GM12878 (cell line): ENCODE measurements around the gene RAD51B. TPM values are rescaled to one million over a fixed set of nuclear protein-coding genes. Genes with fewer than 3 reads are reported as not detected.

Experiments used
- ATAC-seq: fragments of 200-7000 bp; cut with Tn5 transposase; 3 replicates; pipeline ENCODE4 v1.9.1; 2020; ENCODE audit warnings: mild to moderate bottlenecking, moderate library complexity
- BruUV-seq: library from RNA; stranded (reverse); fragments of 400-500 nt; replicated peaks from 2 replicates; lab custom pipeline; 2021; lab: Mats Ljungman, UMichigan
- CTCF ChIA-PET: fragments of 300-600 bp; sonication (Branson Sonifier 250); formaldehyde crosslinking; extraction: SDS; loops from one replicate; lab custom pipeline; 2021; ENCODE audit warnings: inconsistent platforms; lab: Yijun Ruan, JAX
- POLR2A ChIA-PET: fragments of 350-600 bp; formaldehyde crosslinking; extraction: SDS; loops from one replicate; lab custom pipeline; 2021; ENCODE audit warnings: inconsistent platforms; lab: Charles Lee
- RAD21 ChIA-PET: fragments of 300-600 bp; sonication (Branson Sonifier 250); formaldehyde crosslinking; loops from one replicate; lab custom pipeline; 2023; ENCODE audit warnings: antibody characterized with exemption; ENCODE audit not compliant: unreplicated experiment; lab: Charles Lee
- SMC1A ChIA-PET: fragments of 300-600 bp; sonication (Branson Sonifier 250); formaldehyde crosslinking; loops from one replicate; lab custom pipeline; 2023; ENCODE audit not compliant: unreplicated experiment, uncharacterized antibody; lab: Charles Lee
- DNase-seq: peaks from one replicate; pipeline ENCODE4 v3.0.0-alpha.2; 2011; ENCODE audit warnings: low read depth, low spot score
- FAIRE-seq: peaks from 3 replicates; lab custom pipeline; 2011; peaks lifted over from hg19 to GRCh38; lab: Jason Lieb, UNC
- H2AFZ ChIP-seq: 2 replicates; pipeline ENCODE4 v1.6.0; 2011; ENCODE audit warnings: low read depth, low read length, control low read depth; ENCODE audit not compliant: control insufficient read depth
- H3K27ac ChIP-seq: 2 replicates; pipeline ENCODE4 v1.5.1; 2011; ENCODE audit warnings: control low read depth; ENCODE audit not compliant: control insufficient read depth, insufficient read depth
- H3K27me3 ChIP-seq, 2 experiments: replicated peaks in 1 of 2; 2 replicates each; pipeline versions ENCODE4 v1.6.0 to v1.6.1; 2011; ENCODE audit warnings: low read length in 1 of 2; ENCODE audit not compliant: control insufficient read depth in 2 of 2, insufficient read depth in 2 of 2
- H3K36me3 ChIP-seq, 2 experiments: 2 replicates each; pipeline ENCODE4 v1.5.1; 2011; ENCODE audit warnings: low read length in 1 of 2; ENCODE audit not compliant: control insufficient read depth in 2 of 2, insufficient read depth in 2 of 2
- H3K4me1 ChIP-seq: 2 replicates; pipeline ENCODE4 v1.6.1; 2011; ENCODE audit warnings: mild to moderate bottlenecking, low read length, moderate library complexity, mixed read lengths; ENCODE audit not compliant: control insufficient read depth, insufficient read depth
- H3K4me2 ChIP-seq: 2 replicates; pipeline ENCODE4 v1.6.0; 2011; ENCODE audit warnings: control low read depth; ENCODE audit not compliant: control insufficient read depth, insufficient read depth
- H3K4me3 ChIP-seq: fragments of 200-600 bp; sonication (generic); 2 replicates; pipeline ENCODE4 v1.5.1; 2016
- H3K79me2 ChIP-seq: 2 replicates; pipeline ENCODE4 v1.6.0; 2011; ENCODE audit warnings: low read length; ENCODE audit not compliant: control insufficient read depth, insufficient read depth
- H3K9ac ChIP-seq: 2 replicates; pipeline ENCODE4 v1.8.0; 2011; ENCODE audit warnings: low read length, control low read depth, mixed read lengths; ENCODE audit not compliant: control insufficient read depth, insufficient read depth
- H3K9me3 ChIP-seq: replicated peaks from 3 replicates; pipeline ENCODE4 v1.5.1; 2011; ENCODE audit warnings: mild to moderate bottlenecking, low read length; ENCODE audit not compliant: control insufficient read depth, insufficient read depth
- H4K20me1 ChIP-seq: 2 replicates; pipeline ENCODE4 v1.6.0; 2011; ENCODE audit not compliant: control insufficient read depth, insufficient read depth
- BMI1 ChIP-seq: fragments of 450-650 bp; IDR thresholded peaks from 2 replicates; pipeline ENCODE4 v1.6.1; 2016; ENCODE audit warnings: mild to moderate bottlenecking, moderate library complexity, borderline replicate concordance
- ETV6 ChIP-seq, 2 experiments: fragments of 450-650 bp in 1 of 2; IDR thresholded peaks in 1 of 2; conservative IDR thresholded peaks in 1 of 2; 2 replicates each; pipeline ENCODE4 v1.6.1; 2014; ENCODE audit warnings: antibody characterized with exemption in 1 of 2, borderline replicate concordance in 1 of 2, low read depth in 1 of 2, mild to moderate bottlenecking in 1 of 2, moderate library complexity in 1 of 2
- FOXK2 ChIP-seq: fragments of 450-650 bp; IDR thresholded peaks from 2 replicates; pipeline ENCODE4 v1.6.1; 2017; ENCODE audit warnings: mild to moderate bottlenecking, moderate library complexity
- HCFC1 ChIP-seq: fragments of 150-350 bp; IDR thresholded peaks from 2 replicates; pipeline ENCODE4 v1.6.1; 2014; ENCODE audit warnings: low read length
- HDAC2 ChIP-seq: fragments of 200-600 bp; sonication (generic); IDR thresholded peaks from 2 replicates; pipeline ENCODE4 v1.6.1; 2017
- NFIC ChIP-seq: IDR thresholded peaks from 2 replicates; pipeline ENCODE4 v1.6.1; 2012; ENCODE audit warnings: low read depth, mild to moderate bottlenecking, inconsistent platforms, low read length, moderate library complexity
- RUNX3 ChIP-seq: IDR thresholded peaks from 2 replicates; pipeline ENCODE4 v1.6.1; 2012; ENCODE audit warnings: low read length, inconsistent platforms
- SMC3 ChIP-seq: IDR thresholded peaks from 2 replicates; pipeline ENCODE4 v1.6.1; 2011; ENCODE audit warnings: low read length, improper control_type of control experiment, borderline replicate concordance
- STAT3 ChIP-seq: IDR thresholded peaks from 2 replicates; pipeline ENCODE4 v1.6.1; 2011; ENCODE audit warnings: low read depth, low read length, improper control_type of control experiment
- YBX1 ChIP-seq: fragments of 450-650 bp; IDR thresholded peaks from 2 replicates; pipeline ENCODE4 v1.6.1; 2016; ENCODE audit warnings: antibody characterized with exemption
- ZNF207 ChIP-seq: fragments of 450-650 bp; IDR thresholded peaks from 2 replicates; pipeline ENCODE4 v1.6.1; 2014; ENCODE audit warnings: antibody characterized with exemption, mild to moderate bottlenecking, borderline replicate concordance
- ZNF24 ChIP-seq: fragments of 450-650 bp; IDR thresholded peaks from 2 replicates; pipeline ENCODE4 v1.6.1; 2017; ENCODE audit warnings: antibody characterized with exemption, mild to moderate bottlenecking
- WGBS: methylation state at CpG from one replicate; pipeline ENCODE4 v1.1.6; 2016; ENCODE audit warnings: low lambda C conversion rate; ENCODE audit not compliant: insufficient replicate concordance, insufficient coverage; ENCODE audit errors: missing lambda C conversion rate; 5-methylcytosine and 5-hydroxymethylcytosine counted together
- in situ Hi-C: fragments of 300-500 bp; cut with MboI; formaldehyde crosslinking; loops from 9 replicates; pipeline ENCODE4 v1.14.3; 2018; ENCODE audit warnings: mixed read lengths
- intact Hi-C: fragments of 100-400 bp; cut with micrococcal nuclease; formaldehyde crosslinking; loops from one replicate; pipeline ENCODE4 v1.14.2; 2022; ENCODE audit not compliant: unreplicated experiment
- polyA plus RNA-seq, 11 experiments: library from polyadenylated mRNA; depleted of rRNA in 4 of 11; unstranded in 6 of 11; stranded (reverse) in 5 of 11; fragments of >200 nt; fragmentation: Nextera tagmentation in 4 of 11; fragmentation: Illumina TruSeq in 1 of 11; extraction: Ambion mirVana in 4 of 11; extraction: Trizol in 1 of 11; gene quantifications; 1 replicate in 1 of 11; 2 replicates in 10 of 11; pipeline versions ENCODE4 v1.2.1 to v1.2.3, GENCODE V29; 2011 to 2016; ENCODE audit warnings: inconsistent platforms in 2 of 11, missing spikeins in 2 of 11, low read depth in 1 of 11
- total RNA-seq, 4 experiments: library from RNA; depleted of rRNA in 3 of 4; stranded (reverse); fragments of >200 nt in 3 of 4; fragmentation: Illumina TruSeq in 1 of 4; extraction: Trizol in 1 of 4; gene quantifications; 2 replicates each; pipeline versions ENCODE4 v1.2.1 to v1.2.3, GENCODE V29; 2013 to 2021
- TF ChIP-seq, protein P1 (sequence below): fragments of 150-350 bp; IDR thresholded peaks from 2 replicates; pipeline ENCODE4 v1.6.1; 2016; ENCODE audit warnings: low read depth, low read length
- TF ChIP-seq, protein P2 (sequence below): IDR thresholded peaks from 2 replicates; pipeline ENCODE4 v1.6.1; 2012; ENCODE audit warnings: improper control_type of control experiment, low read depth, low read length; ENCODE audit not compliant: insufficient replicate concordance
- TF ChIP-seq, protein P3 (sequence below): fragments of 450-650 bp; IDR thresholded peaks from 2 replicates; pipeline ENCODE4 v1.6.1; 2017; ENCODE audit warnings: low read depth, mild to moderate bottlenecking, moderate library complexity

Gene RAD51B
- total and polyA plus RNA-seq, 10 of the 15 experiments (the other 5 are each of a cell fraction or from before 2014, with no cell fraction given): 9.8 to 26.8 (median 21.3) TPM

DNA sequence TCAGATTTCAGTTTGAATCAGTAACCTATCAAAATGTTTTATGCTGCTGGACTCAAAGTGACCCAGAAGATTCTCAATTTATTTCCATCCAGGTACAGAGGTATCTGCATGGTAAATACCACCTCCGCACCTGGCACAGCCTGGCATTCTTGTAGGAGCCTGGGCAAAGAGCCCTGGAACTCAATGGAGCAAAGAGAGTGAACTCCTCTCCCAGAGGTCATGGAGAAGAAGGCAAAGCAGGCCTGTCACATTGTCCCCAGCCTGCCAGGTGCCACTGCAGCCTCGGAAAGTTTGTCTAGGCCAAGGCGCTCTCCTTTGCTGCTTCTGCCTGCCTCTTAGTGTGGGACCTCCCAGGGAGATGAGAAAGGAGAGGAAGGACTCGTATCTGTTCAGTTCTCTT lies 653.5 kb downstream of the RAD51B start:
- H3K9me3 ChIP-seq: no peaks in the 10 kb centered on the region; the same call in 2 of the 3 replicates
- 98% methylated on average over 4 of the region's 4 CpGs for WGBS
- no TSS peak for BruUV-seq
- POLR2A ChIA-PET: interaction anchor here (1.9 kb wide), 1 partner anchor 64 kb away, joined by 7 read pairs; no protein-coding TSS in a partner anchor
- no peak overlapping the region for H3K4me3 ChIP-seq
- no peak overlapping the region for H3K27ac ChIP-seq
- DNase-seq (no peak), ATAC-seq (no peak), FAIRE-seq (no peak)
- intact Hi-C loops: loop anchor here (2.0 to 10.0 kb wide), 2 partner anchors 70 to 528 kb away; no protein-coding TSS in a partner anchor
- in situ Hi-C loops: no loop called here
- H3K36me3 ChIP-seq: no peaks in the 10 kb centered on the region
- H2AFZ ChIP-seq: no peak overlapping the region
- H3K4me2 ChIP-seq: no peak overlapping the region
- RAD21 ChIA-PET: interaction anchor here (1.1 to 2.9 kb wide), 4 partner anchors 22 to 72 kb away, joined by 4 to 20 read pairs (median 10); no protein-coding TSS in a partner anchor
- no peaks in the 10 kb centered on the region for H4K20me1 ChIP-seq
- SMC1A ChIA-PET: interaction anchor here (0.6 to 5.7 kb wide), 9 partner anchors 10 to 191 kb away, joined by 3 to 22 read pairs (median 9); no protein-coding TSS in a partner anchor
- CTCF ChIA-PET: interaction anchor here (0.6 to 2.3 kb wide), 2 partner anchors 64 to 71 kb away, joined by 3 to 7 read pairs; no protein-coding TSS in a partner anchor
- H3K9ac ChIP-seq: no peak overlapping the region
- H3K27me3 ChIP-seq: no peaks in the 10 kb centered on the region
- H3K4me1 ChIP-seq: peaks cover 41% of the 10 kb centered on the region
- H3K79me2 ChIP-seq: no peaks in the 10 kb centered on the region
- TF ChIP-seq, protein P1, sequence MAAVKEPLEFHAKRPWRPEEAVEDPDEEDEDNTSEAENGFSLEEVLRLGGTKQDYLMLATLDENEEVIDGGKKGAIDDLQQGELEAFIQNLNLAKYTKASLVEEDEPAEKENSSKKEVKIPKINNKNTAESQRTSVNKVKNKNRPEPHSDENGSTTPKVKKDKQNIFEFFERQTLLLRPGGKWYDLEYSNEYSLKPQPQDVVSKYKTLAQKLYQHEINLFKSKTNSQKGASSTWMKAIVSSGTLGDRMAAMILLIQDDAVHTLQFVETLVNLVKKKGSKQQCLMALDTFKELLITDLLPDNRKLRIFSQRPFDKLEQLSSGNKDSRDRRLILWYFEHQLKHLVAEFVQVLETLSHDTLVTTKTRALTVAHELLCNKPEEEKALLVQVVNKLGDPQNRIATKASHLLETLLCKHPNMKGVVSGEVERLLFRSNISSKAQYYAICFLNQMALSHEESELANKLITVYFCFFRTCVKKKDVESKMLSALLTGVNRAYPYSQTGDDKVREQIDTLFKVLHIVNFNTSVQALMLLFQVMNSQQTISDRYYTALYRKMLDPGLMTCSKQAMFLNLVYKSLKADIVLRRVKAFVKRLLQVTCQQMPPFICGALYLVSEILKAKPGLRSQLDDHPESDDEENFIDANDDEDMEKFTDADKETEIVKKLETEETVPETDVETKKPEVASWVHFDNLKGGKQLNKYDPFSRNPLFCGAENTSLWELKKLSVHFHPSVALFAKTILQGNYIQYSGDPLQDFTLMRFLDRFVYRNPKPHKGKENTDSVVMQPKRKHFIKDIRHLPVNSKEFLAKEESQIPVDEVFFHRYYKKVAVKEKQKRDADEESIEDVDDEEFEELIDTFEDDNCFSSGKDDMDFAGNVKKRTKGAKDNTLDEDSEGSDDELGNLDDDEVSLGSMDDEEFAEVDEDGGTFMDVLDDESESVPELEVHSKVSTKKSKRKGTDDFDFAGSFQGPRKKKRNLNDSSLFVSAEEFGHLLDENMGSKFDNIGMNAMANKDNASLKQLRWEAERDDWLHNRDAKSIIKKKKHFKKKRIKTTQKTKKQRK: no peak
- TF ChIP-seq ETV6 (conservative IDR thresholded peaks at IDR 0.05 in 1 of 2, IDR thresholded peaks at IDR 0.05 in 1 of 2; ENCODE audit: borderline replicate concordance in 1 of 2, low read depth in 1 of 2): no peak
- no peak for TF ChIP-seq ZNF24
- TF ChIP-seq YBX1: no peak
- TF ChIP-seq BMI1: no peak
- TF ChIP-seq RUNX3: no peak
- TF ChIP-seq FOXK2: no peak
- no peak for TF ChIP-seq STAT3
- TF ChIP-seq HCFC1: no peak
- TF ChIP-seq, protein P2, sequence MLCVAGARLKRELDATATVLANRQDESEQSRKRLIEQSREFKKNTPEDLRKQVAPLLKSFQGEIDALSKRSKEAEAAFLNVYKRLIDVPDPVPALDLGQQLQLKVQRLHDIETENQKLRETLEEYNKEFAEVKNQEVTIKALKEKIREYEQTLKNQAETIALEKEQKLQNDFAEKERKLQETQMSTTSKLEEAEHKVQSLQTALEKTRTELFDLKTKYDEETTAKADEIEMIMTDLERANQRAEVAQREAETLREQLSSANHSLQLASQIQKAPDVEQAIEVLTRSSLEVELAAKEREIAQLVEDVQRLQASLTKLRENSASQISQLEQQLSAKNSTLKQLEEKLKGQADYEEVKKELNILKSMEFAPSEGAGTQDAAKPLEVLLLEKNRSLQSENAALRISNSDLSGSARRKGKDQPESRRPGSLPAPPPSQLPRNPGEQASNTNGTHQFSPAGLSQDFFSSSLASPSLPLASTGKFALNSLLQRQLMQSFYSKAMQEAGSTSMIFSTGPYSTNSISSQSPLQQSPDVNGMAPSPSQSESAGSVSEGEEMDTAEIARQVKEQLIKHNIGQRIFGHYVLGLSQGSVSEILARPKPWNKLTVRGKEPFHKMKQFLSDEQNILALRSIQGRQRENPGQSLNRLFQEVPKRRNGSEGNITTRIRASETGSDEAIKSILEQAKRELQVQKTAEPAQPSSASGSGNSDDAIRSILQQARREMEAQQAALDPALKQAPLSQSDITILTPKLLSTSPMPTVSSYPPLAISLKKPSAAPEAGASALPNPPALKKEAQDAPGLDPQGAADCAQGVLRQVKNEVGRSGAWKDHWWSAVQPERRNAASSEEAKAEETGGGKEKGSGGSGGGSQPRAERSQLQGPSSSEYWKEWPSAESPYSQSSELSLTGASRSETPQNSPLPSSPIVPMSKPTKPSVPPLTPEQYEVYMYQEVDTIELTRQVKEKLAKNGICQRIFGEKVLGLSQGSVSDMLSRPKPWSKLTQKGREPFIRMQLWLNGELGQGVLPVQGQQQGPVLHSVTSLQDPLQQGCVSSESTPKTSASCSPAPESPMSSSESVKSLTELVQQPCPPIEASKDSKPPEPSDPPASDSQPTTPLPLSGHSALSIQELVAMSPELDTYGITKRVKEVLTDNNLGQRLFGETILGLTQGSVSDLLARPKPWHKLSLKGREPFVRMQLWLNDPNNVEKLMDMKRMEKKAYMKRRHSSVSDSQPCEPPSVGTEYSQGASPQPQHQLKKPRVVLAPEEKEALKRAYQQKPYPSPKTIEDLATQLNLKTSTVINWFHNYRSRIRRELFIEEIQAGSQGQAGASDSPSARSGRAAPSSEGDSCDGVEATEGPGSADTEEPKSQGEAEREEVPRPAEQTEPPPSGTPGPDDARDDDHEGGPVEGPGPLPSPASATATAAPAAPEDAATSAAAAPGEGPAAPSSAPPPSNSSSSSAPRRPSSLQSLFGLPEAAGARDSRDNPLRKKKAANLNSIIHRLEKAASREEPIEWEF: no peak
- no peak for TF ChIP-seq HDAC2
- TF ChIP-seq, protein P3, sequence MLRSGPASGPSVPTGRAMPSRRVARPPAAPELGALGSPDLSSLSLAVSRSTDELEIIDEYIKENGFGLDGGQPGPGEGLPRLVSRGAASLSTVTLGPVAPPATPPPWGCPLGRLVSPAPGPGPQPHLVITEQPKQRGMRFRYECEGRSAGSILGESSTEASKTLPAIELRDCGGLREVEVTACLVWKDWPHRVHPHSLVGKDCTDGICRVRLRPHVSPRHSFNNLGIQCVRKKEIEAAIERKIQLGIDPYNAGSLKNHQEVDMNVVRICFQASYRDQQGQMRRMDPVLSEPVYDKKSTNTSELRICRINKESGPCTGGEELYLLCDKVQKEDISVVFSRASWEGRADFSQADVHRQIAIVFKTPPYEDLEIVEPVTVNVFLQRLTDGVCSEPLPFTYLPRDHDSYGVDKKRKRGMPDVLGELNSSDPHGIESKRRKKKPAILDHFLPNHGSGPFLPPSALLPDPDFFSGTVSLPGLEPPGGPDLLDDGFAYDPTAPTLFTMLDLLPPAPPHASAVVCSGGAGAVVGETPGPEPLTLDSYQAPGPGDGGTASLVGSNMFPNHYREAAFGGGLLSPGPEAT: no peak
- no peak for TF ChIP-seq SMC3
- TF ChIP-seq ZNF207: no peak
- TF ChIP-seq NFIC: no peak
